ENCODE results near the gene PHRF1.
A peak's percentile ranks its signal among the peaks of the same experiment; 100 is the strongest.

The PHRF1 gene

GRCh38 chr11:601573-602245 lies 25.4 kb downstream of the PHRF1 start:
- DNase-seq (ENCODE audit: low spot score) = no peak

- DNase-seq (ENCODE audit: low spot score) = no peak
Measured at GRCh38 chr11:603154-603553, 26.9 kb downstream of the PHRF1 start.

GRCh38 chr11:605286-606129 lies 29.2 kb downstream of the PHRF1 start:
- DNase-seq (ENCODE audit: low spot score) = no peak

- no peak for DNase-seq (ENCODE audit: low spot score)
Measured at GRCh38 chr11:606245-606644, 30.0 kb downstream of the PHRF1 start.

GRCh38 chr11:607020-607780 lies 30.9 kb downstream of the PHRF1 start:
- no peak for DNase-seq (ENCODE audit: low spot score)

GRCh38 chr11:607971-608659 lies 31.8 kb downstream of the PHRF1 start:
- no peak for DNase-seq (ENCODE audit: low spot score)

- no peak for DNase-seq (ENCODE audit: low spot score)
Measured at GRCh38 chr11:608791-609251, 32.6 kb downstream of the PHRF1 start.

GRCh38 chr11:609341-609811 lies 33.1 kb downstream of the PHRF1 start:
- DNase-seq (ENCODE audit: low spot score) = no peak

GRCh38 chr11:610146-610801 lies 34.0 kb downstream of the PHRF1 start:
- no peak for DNase-seq (ENCODE audit: low spot score)

- no peak for DNase-seq (ENCODE audit: low spot score)
Measured at GRCh38 chr11:611001-611996, 35.0 kb downstream of the PHRF1 start.

- no peak for DNase-seq (ENCODE audit: low spot score)
Measured at GRCh38 chr11:612201-612960, 36.1 kb downstream of the PHRF1 start.

- DNase-seq (ENCODE audit: low spot score) = no peak
Measured at GRCh38 chr11:612961-613300, 36.7 kb downstream of the PHRF1 start.

GRCh38 chr11:613369-613968 lies 37.2 kb downstream of the PHRF1 start:
- DNase-seq (ENCODE audit: low spot score) = peak; percentile 85

GRCh38 chr11:614021-614622 lies 37.9 kb downstream of the PHRF1 start:
- no peak for DNase-seq (ENCODE audit: low spot score)

- no peak for DNase-seq (ENCODE audit: low spot score)
Measured at GRCh38 chr11:614623-615503, 38.6 kb downstream of the PHRF1 start.

- DNase-seq (ENCODE audit: low spot score) = peak; percentile 93
Measured at GRCh38 chr11:615504-616319, 39.4 kb downstream of the PHRF1 start, which contains the start of gene IRF7. TSS of gene IRF7 (minus strand) at chr11:615950. CDS start at chr11:615364, 586 bp downstream.

Data from ecto neural progenitor cell (in vitro differentiated cells).